Measurements from ENCODE around the gene UGDH. TPM values are rescaled to one million over a fixed set of nuclear protein-coding genes. Genes with fewer than 3 reads are reported as not detected.

UGDH gene
- total and polyA plus RNA-seq, 2 of the 8 experiments (the other 6 are each of a cell fraction or from before 2014, with no cell fraction given), result 32.0 to 128 TPM

GRCh38 chr4:39571054-39571453, 43.8 kb upstream of the UGDH start:
- H2BK15ac ChIP-seq (ENCODE audit: low read length), result no peak overlapping the region
- no peaks in the 10 kb centered on the region for H3K27me3 ChIP-seq (replicated peaks in 1 of 4; ENCODE audit: control insufficient read depth in 3 of 4, extremely low read depth in 1 of 4, insufficient read depth in 3 of 4, low read length in 3 of 4)
- no peak overlapping the region for H3K18ac ChIP-seq (ENCODE audit: extremely low read depth, low read length)
- H2BK12ac ChIP-seq (ENCODE audit: low read depth, low read length), result no peak overlapping the region
- no peak overlapping the region for H2AK5ac ChIP-seq (ENCODE audit: low read depth, low read length)
- no peak overlapping the region for H2BK5ac ChIP-seq (ENCODE audit: low read depth, low read length)
- H3K4me1 ChIP-seq (replicated peaks in 1 of 4; ENCODE audit: control insufficient read depth in 3 of 4, insufficient read depth in 4 of 4, low read length in 3 of 4), result no peaks in the 10 kb centered on the region
- no peaks in the 10 kb centered on the region for H4K20me1 ChIP-seq (replicated peaks in 1 of 2; ENCODE audit: control insufficient read depth in 1 of 2, insufficient read depth in 2 of 2, low read length in 2 of 2)
- no peak overlapping the region for H2BK120ac ChIP-seq (replicated peaks; ENCODE audit: low read depth, low read length)
- WGBS, 2 experiments (ENCODE audit: extremely low coverage in 1 of 2, insufficient coverage in 1 of 2, insufficient read length in 1 of 2, insufficient replicate concordance in 2 of 2, low coverage in 1 of 2, low lambda C conversion rate in 2 of 2, missing lambda C conversion rate in 1 of 2), result 93% methylated on average over 4 of the region's 4 CpGs; no CpG with 5 or more reads in 1 of the 2 experiments
- no peak overlapping the region for H2AFZ ChIP-seq (ENCODE audit: low read length)
- FAIRE-seq (no peak), DNase-seq (ENCODE audit: low read depth in 1 of 2, low spot score in 2 of 2) (no peak)
- no peak overlapping the region for H3K23ac ChIP-seq (ENCODE audit: insufficient read length)
- no peak overlapping the region for H2BK20ac ChIP-seq (ENCODE audit: low read length)
- no peak overlapping the region for H4K91ac ChIP-seq (replicated peaks; ENCODE audit: insufficient read length, low read length)
- no peak overlapping the region for H3K4me3 ChIP-seq (ENCODE audit: extremely low read depth in 1 of 4, insufficient read depth in 2 of 4, low read depth in 3 of 4, low read length in 4 of 4)
- ChIA-PET CTCF (ENCODE audit: partially characterized antibody) (interaction anchor here (0.6 kb wide), 1 partner anchor 16 kb away, joined by 3 read pairs; no protein-coding TSS in a partner anchor), POLR2A (ENCODE audit: partially characterized antibody) (interaction anchor here (1.4 kb wide), 1 partner anchor 119 kb away, joined by 3 read pairs; no protein-coding TSS in a partner anchor)
- H3K4ac ChIP-seq (replicated peaks; ENCODE audit: insufficient read length, low read depth, low read length), result no peak overlapping the region
- no peak overlapping the region for H4K5ac ChIP-seq (ENCODE audit: insufficient read length, low read depth, low read length)
- no peak overlapping the region for H3K9ac ChIP-seq (replicated peaks in 1 of 4; ENCODE audit: extremely low read depth in 1 of 4, low read depth in 3 of 4, low read length in 3 of 4)
- H3K56ac ChIP-seq (replicated peaks; ENCODE audit: insufficient read length, low read depth, low read length), result no peak overlapping the region
- no peak overlapping the region for H3K27ac ChIP-seq (ENCODE audit: low read depth, low read length)
- H3K79me1 ChIP-seq (ENCODE audit: low read depth, low read length), result no peaks in the 10 kb centered on the region
- H3K9me3 ChIP-seq (ENCODE audit: insufficient read depth in 2 of 2, low read depth in 1 of 2, low read length in 1 of 2), result peaks cover 2% of the 10 kb centered on the region in 2 experiments; a peak in 1 of 4 replicates
- H4K8ac ChIP-seq (ENCODE audit: extremely low read depth, insufficient read depth, low read length), result no peak overlapping the region
- no peak overlapping the region for H3K14ac ChIP-seq (ENCODE audit: insufficient read length)
- no peak overlapping the region for H3K4me2 ChIP-seq (ENCODE audit: insufficient read depth in 1 of 2, low read depth in 2 of 2, low read length in 2 of 2)
- H3K36me3 ChIP-seq (ENCODE audit: control insufficient read depth in 2 of 4, insufficient read depth in 4 of 4, low read length in 3 of 4), result peaks cover 0 to 4% (median 1%) of the 10 kb centered on the region in 4 experiments; a peak in 2 of 8 replicates
- H3K23me2 ChIP-seq (ENCODE audit: low read depth, low read length), result no peaks in the 10 kb centered on the region
- no peaks in the 10 kb centered on the region; a peak in 1 of 4 replicates for H3K79me2 ChIP-seq (ENCODE audit: control insufficient read depth in 1 of 2, insufficient read depth in 2 of 2, low read length in 2 of 2)
- no peak for TF ChIP-seq JUND (IDR thresholded peaks at IDR 0.05; ENCODE audit: low read length)
- no peak for TF ChIP-seq SIN3A (conservative IDR thresholded peaks at IDR 0.05 in 1 of 2, IDR thresholded peaks at IDR 0.05 in 1 of 2; ENCODE audit: low read depth in 1 of 2, low read length in 2 of 2)
- no peak for TF ChIP-seq TEAD4 (IDR thresholded peaks at IDR 0.05; ENCODE audit: low read depth, low read length)
- no peak for TF ChIP-seq RNF2 (IDR thresholded peaks at IDR 0.05; ENCODE audit: borderline replicate concordance, low read depth, low read length, missing control alignments, poor library complexity, severe bottlenecking)
- no peak for TF ChIP-seq ZNF274 (IDR thresholded peaks at IDR 0.05; ENCODE audit: borderline replicate concordance, extremely low read depth, low read length)
- TF ChIP-seq PHF8 (conservative IDR thresholded peaks at IDR 0.05; ENCODE audit: low read depth, low read length), result no peak
- TF ChIP-seq YY1 (IDR thresholded peaks at IDR 0.05; ENCODE audit: low read depth, low read length), result no peak
- TF ChIP-seq MAX (IDR thresholded peaks at IDR 0.05), result no peak
- TF ChIP-seq ASH2L (IDR thresholded peaks at IDR 0.05; ENCODE audit: low read length), result no peak
- TF ChIP-seq JUN (IDR thresholded peaks at IDR 0.05; ENCODE audit: low read depth, low read length), result no peak
- TF ChIP-seq ATF2 (IDR thresholded peaks at IDR 0.05; ENCODE audit: low read length), result no peak
- no peak for TF ChIP-seq RBBP5 (IDR thresholded peaks at IDR 0.05; ENCODE audit: borderline replicate concordance, low read depth, low read length)

All from H1 (cell line).